Panc1 (cell line): ENCODE data around the gene PC. TPM values are rescaled to one million over a fixed set of nuclear protein-coding genes. Genes with fewer than 3 reads are reported as not detected.

Experiments used
- ATAC-seq: fragments of 200-7000 bp; cut with Tn5 transposase; 2 replicates; pipeline ENCODE4 v1.9.1; 2020; ENCODE audit warnings: mild to moderate bottlenecking, moderate library complexity
- BruUV-seq: library from RNA; stranded (reverse); fragments of 400-500 nt; replicated peaks from 2 replicates; lab custom pipeline; 2021; lab: Mats Ljungman, UMichigan
- CTCF ChIA-PET: fragments of 300-600 bp; sonication (Branson Sonifier 250); formaldehyde crosslinking; loops from one replicate; lab custom pipeline; 2022; ENCODE audit warnings: antibody characterized with exemption; lab: Charles Lee
- POLR2A ChIA-PET: fragments of 300-600 bp; sonication (Branson Sonifier 250); formaldehyde crosslinking; loops from one replicate; lab custom pipeline; 2022; ENCODE audit warnings: antibody characterized with exemption; lab: Charles Lee
- DNase-seq: peaks from one replicate; pipeline ENCODE4 v3.0.0-alpha.2; 2010; ENCODE audit warnings: low read depth, low spot score
- H3K27ac ChIP-seq: 2 replicates; pipeline ENCODE4 v1.5.1; 2011; ENCODE audit warnings: mild to moderate bottlenecking, low read length, inconsistent platforms
- H3K27me3 ChIP-seq: fragments of 200-500 bp; sonication (Bioruptor generic); 2 replicates; pipeline ENCODE4 v1.6.0; 2014; ENCODE audit warnings: low read length, inconsistent platforms; ENCODE audit not compliant: control insufficient read depth, insufficient read depth
- H3K36me3 ChIP-seq: fragments of 200-500 bp; sonication (Bioruptor generic); 2 replicates; pipeline ENCODE4 v1.5.1; 2014; ENCODE audit warnings: inconsistent platforms, mild to moderate bottlenecking, low read length, moderate library complexity; ENCODE audit not compliant: control insufficient read depth, insufficient read depth
- H3K4me1 ChIP-seq: 2 replicates; pipeline ENCODE4 v1.5.1; 2011; ENCODE audit warnings: inconsistent platforms, mild to moderate bottlenecking, low read length, moderate library complexity; ENCODE audit not compliant: control insufficient read depth, insufficient read depth
- H3K4me3 ChIP-seq, 2 experiments: 2 replicates each; pipeline ENCODE4 v1.5.1; 2011 to 2012; ENCODE audit warnings: low read depth in 2 of 2, low read length in 2 of 2, mild to moderate bottlenecking in 2 of 2, inconsistent platforms in 1 of 2, moderate library complexity in 1 of 2
- H3K9me3 ChIP-seq: fragments of 200-500 bp; sonication (Bioruptor generic); 2 replicates; pipeline ENCODE4 v1.5.1; 2014; ENCODE audit warnings: low read depth, mild to moderate bottlenecking, inconsistent platforms, low read length, moderate library complexity; ENCODE audit not compliant: control insufficient read depth, insufficient read depth
- CTCF ChIP-seq: fragments of 450-650 bp; IDR thresholded peaks from 2 replicates; pipeline ENCODE4 v1.5.1; 2017; ENCODE audit warnings: mild to moderate bottlenecking
- POLR2AphosphoS5 ChIP-seq: IDR thresholded peaks from 2 replicates; pipeline ENCODE4 v1.6.1; 2012; ENCODE audit warnings: mild to moderate bottlenecking, low read depth, low read length, moderate library complexity
- REST ChIP-seq, 2 experiments: IDR thresholded peaks; 2 replicates each; pipeline ENCODE4 v1.6.1; 2011 to 2012; ENCODE audit warnings: low read depth in 2 of 2, control low read depth in 1 of 2, low read length in 1 of 2, mild to moderate bottlenecking in 1 of 2, moderate library complexity in 1 of 2; ENCODE audit not compliant: insufficient read depth in 1 of 2
- SIN3A ChIP-seq: IDR thresholded peaks from 2 replicates; pipeline ENCODE4 v1.6.1; 2012; ENCODE audit warnings: low read depth, mild to moderate bottlenecking, low read length, moderate library complexity, borderline replicate concordance; ENCODE audit not compliant: insufficient read depth
- TCF7L2 ChIP-seq: IDR thresholded peaks from 2 replicates; pipeline ENCODE4 v1.6.1; 2011; ENCODE audit warnings: mild to moderate bottlenecking, low read depth, low read length, inconsistent platforms
- in situ Hi-C: cut with HindIII; loops from 2 replicates; pipeline ENCODE4 v1.10.0; 2016; ENCODE audit warnings: low sequenced_read_pairs, low pct_unique_long_range_greater_than_20kb
- intact Hi-C: fragments of 100-400 bp; cut with micrococcal nuclease; formaldehyde crosslinking; loops from one replicate; pipeline ENCODE4 v1.10.0; 2022; ENCODE audit not compliant: unreplicated experiment
- total RNA-seq: library from RNA; stranded (reverse); gene quantifications from one replicate; pipeline ENCODE4 v1.2.1, GENCODE V29; 2021; ENCODE audit not compliant: unreplicated experiment

Gene PC
- total RNA-seq, 1 experiment from 2014 or later = 12.8 TPM

DNA sequence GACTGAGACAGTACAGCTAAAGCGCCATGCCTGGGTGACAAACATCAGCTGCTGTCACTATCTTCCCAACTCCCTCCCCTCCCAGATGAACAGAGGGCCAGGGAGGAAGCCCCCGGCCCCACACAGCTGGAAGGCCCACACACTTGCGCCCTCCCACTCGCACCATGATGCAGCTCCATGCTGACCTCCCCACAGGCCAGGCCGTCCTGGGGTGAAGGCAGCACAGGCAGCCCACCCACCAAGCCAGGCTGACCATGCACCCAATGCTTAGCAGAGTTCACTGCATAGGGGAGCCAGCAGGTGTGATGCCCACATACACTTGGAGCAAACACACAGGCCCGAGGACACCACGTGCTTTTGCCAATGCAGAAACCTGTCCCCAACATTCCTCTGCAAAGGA lies 79.2 kb downstream of the PC start:
- Histone ChIP-seq H3K27ac (no peak overlapping the region), H3K4me1 (peaks cover 28% of the 10 kb centered on the region), H3K36me3 (no peaks in the 10 kb centered on the region), H3K4me3 (no peak overlapping the region), H3K9me3 (no peaks in the 10 kb centered on the region), H3K27me3 (no peaks in the 10 kb centered on the region)
- CTCF ChIA-PET = no interaction called here
- no TSS peak for BruUV-seq
- TF ChIP-seq TCF7L2 (no peak), SIN3A (no peak), CTCF (no peak), POLR2AphosphoS5 (no peak), REST (IDR thresholded peaks at IDR 0.05; ENCODE audit: insufficient read depth in 1 of 2, low read depth in 2 of 2, low read length in 1 of 2) (no peak)
- in situ Hi-C loops = no loop called here
- no peak for DNase-seq
- POLR2A ChIA-PET = no interaction called here
- ATAC-seq = no peak
- intact Hi-C loops = no loop called here

DNA sequence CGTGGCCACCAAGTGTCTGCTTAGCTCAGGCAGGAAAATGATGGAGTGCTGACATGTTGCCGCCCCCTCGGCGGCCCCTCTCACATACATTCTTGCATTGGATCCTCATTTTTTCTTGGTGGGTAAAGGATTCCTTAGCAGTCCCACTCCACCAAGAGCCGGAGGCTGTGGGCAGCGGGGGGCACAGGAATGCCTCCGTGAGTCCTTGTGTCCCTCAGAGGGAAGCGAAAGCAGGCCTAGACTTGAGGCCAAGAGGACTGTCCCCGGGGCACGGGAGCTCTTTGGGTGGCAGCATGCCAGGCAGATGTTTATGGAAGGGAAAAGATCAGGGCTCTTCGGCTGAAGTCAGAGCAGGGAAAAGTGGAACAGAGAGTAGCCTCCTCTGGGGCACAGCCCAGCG lies 79.7 kb downstream of the PC start:
- Histone ChIP-seq H3K27ac (no peak overlapping the region), H3K27me3 (no peaks in the 10 kb centered on the region), H3K4me1 (peaks cover 27% of the 10 kb centered on the region), H3K4me3 (no peak overlapping the region), H3K36me3 (no peaks in the 10 kb centered on the region), H3K9me3 (no peaks in the 10 kb centered on the region)
- BruUV-seq = no TSS peak
- intact Hi-C loops = no loop called here
- no peak for DNase-seq
- in situ Hi-C loops = no loop called here
- no peak for TF ChIP-seq SIN3A
- no peak for TF ChIP-seq POLR2AphosphoS5
- TF ChIP-seq CTCF = no peak
- TF ChIP-seq REST (IDR thresholded peaks at IDR 0.05; ENCODE audit: insufficient read depth in 1 of 2, low read depth in 2 of 2, low read length in 1 of 2) = no peak
- TF ChIP-seq TCF7L2 = no peak
- CTCF ChIA-PET = no interaction called here
- no peak for ATAC-seq
- POLR2A ChIA-PET = no interaction called here
